Measurements from ENCODE around the gene NAV2.

Gene NAV2

DNA sequence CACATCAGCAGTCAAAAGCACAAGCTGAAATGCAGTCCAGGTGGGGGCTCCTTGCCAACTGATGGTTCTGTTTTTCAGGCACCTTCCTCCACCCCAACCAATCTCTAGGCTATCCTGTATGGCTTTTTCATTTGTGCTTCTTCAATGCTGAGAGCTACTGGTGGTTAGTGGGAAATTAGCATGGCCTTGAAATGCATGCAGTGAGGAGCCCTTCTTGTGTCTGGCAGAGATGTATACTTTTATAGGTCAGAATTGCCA is 167.4 kb downstream of the NAV2 start:
- no peak overlapping the region for H3K4me3 ChIP-seq (ENCODE audit: low read depth, low read length)
- in situ Hi-C loops (cut with HindIII; ENCODE audit: low sequenced_read_pairs), result no loop called here
- TF ChIP-seq CTCF (IDR thresholded peaks at IDR 0.05; ENCODE audit: low read depth, low read length), result no peak
- no peak for DNase-seq (ENCODE audit: low read depth, low spot score)

GRCh38 chr11:19881177-19881576 is 168.5 kb downstream of the NAV2 start:
- no peak for TF ChIP-seq CTCF (IDR thresholded peaks at IDR 0.05; ENCODE audit: low read depth, low read length)
- in situ Hi-C loops (cut with HindIII; ENCODE audit: low sequenced_read_pairs), result no loop called here
- DNase-seq (ENCODE audit: low read depth, low spot score), result no peak
- no peak overlapping the region for H3K4me3 ChIP-seq (ENCODE audit: low read depth, low read length)

DNA sequence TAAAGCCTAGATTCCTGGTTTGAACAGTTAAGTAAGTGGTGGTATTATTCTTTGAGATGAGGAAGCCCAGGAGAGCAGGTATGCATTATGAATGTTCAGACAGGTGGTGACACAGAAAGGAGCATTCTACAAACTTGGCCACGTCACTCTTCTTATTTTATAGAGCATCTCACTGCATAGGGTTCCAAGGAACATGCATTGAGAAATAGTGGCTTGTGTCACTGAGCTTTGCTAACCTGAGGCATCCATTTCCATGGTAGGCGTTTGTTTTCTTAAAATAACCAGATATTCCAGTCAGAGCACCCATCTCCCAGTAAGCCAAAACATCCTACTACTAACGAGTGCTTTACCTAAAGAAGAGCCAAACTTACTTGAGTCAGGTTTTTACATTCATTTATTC is 169.7 kb downstream of the NAV2 start:
- TF ChIP-seq CTCF (IDR thresholded peaks at IDR 0.05; ENCODE audit: low read depth, low read length), result no peak
- no peak for DNase-seq (ENCODE audit: low read depth, low spot score)

GRCh38 chr11:19886498-19886897 is 173.9 kb downstream of the NAV2 start:
- in situ Hi-C loops (cut with HindIII; ENCODE audit: low sequenced_read_pairs), result no loop called here
- TF ChIP-seq CTCF (IDR thresholded peaks at IDR 0.05; ENCODE audit: low read depth, low read length), result no peak
- H3K4me3 ChIP-seq (ENCODE audit: low read depth, low read length), result no peak overlapping the region
- DNase-seq (ENCODE audit: low read depth, low spot score), result no peak

More for the DNA sequence above, 169.7 kb downstream of the NAV2 start:
- no peak overlapping the region for H3K4me3 ChIP-seq (ENCODE audit: low read depth, low read length)
- in situ Hi-C loops (cut with HindIII; ENCODE audit: low sequenced_read_pairs), result no loop called here

DNA sequence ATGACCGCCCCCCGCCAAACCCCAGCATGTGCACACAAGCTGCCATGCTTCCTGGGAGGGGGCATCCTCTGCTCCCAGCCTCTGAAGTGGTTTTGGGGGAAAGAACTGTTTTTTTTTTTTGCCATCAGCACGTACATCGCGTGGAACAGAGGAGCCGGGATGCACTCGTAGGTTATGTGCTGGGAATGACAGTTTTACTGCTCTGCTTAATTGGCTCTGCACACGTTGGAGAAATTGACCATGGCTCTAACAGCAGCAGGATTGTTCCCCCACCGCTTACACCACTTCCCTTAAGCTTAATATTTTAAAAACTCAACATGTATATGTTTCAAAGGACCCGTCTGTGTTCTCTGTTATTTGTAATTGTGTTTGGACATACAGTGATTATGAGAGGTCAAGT is 175.2 kb downstream of the NAV2 start:
- no peak for DNase-seq (ENCODE audit: low read depth, low spot score)
- in situ Hi-C loops (cut with HindIII; ENCODE audit: low sequenced_read_pairs), result no loop called here
- H3K4me3 ChIP-seq (ENCODE audit: low read depth, low read length), result no peak overlapping the region
- TF ChIP-seq CTCF (IDR thresholded peaks at IDR 0.05; ENCODE audit: low read depth, low read length), result no peak

- in situ Hi-C loops (cut with HindIII; ENCODE audit: low sequenced_read_pairs), result no loop called here
- no peak overlapping the region for H3K4me3 ChIP-seq (ENCODE audit: low read depth, low read length)
- peak; percentile 49 for DNase-seq (ENCODE audit: low read depth, low spot score)
- TF ChIP-seq CTCF (IDR thresholded peaks at IDR 0.05; ENCODE audit: low read depth, low read length), result no peak
Measured at GRCh38 chr11:19889531-19889930, 176.9 kb downstream of the NAV2 start.

DNA sequence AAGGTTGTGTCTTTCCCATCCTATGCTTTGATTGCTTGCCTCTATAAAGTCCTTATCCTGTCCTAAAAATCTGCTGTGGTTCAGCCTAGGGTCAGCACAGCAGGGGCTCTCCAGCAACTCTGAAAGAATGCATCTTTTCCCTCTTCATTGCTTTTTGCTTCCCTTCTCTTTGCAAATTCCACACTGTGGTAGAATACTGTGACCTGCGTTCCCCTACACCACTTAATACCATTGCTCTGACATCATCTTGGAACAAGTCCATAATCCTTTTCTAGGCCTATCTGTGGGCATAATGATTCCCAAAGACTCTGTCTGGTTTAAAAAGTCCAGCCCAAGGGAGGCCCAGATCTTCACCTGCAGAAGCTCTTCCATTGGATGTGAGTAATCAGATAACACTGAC is 177.7 kb downstream of the NAV2 start:
- TF ChIP-seq CTCF (IDR thresholded peaks at IDR 0.05; ENCODE audit: low read depth, low read length), result no peak
- H3K4me3 ChIP-seq (ENCODE audit: low read depth, low read length), result no peak overlapping the region
- peak; percentile 95 for DNase-seq (ENCODE audit: low read depth, low spot score)
- in situ Hi-C loops (cut with HindIII; ENCODE audit: low sequenced_read_pairs), result no loop called here
